ENCODE data around the gene PTGR3. TPM values are rescaled to one million over a fixed set of nuclear protein-coding genes. Genes with fewer than 3 reads are reported as not detected.

The PTGR3 gene
- total RNA-seq, 2 experiments from 2014 or later, result 1.8 to 14.9 TPM

GRCh38 chr18:75227535-75228296, 18.8 kb upstream of the PTGR3 start:
- Histone ChIP-seq H3K4me3 (ENCODE audit: low read depth, low read length, poor library complexity, severe bottlenecking) (no peak overlapping the region), H3K9me2 (ENCODE audit: insufficient read depth, low read length) (no peaks in the 10 kb centered on the region), H3K9me3 (ENCODE audit: low read length) (no peaks in the 10 kb centered on the region), H3K27ac (ENCODE audit: low read depth, low read length, poor library complexity, severe bottlenecking) (no peak overlapping the region), H3K4me1 (ENCODE audit: insufficient read depth, low read length, poor library complexity, severe bottlenecking) (no peaks in the 10 kb centered on the region), H3K79me2 (ENCODE audit: insufficient read depth, low read depth, low read length) (no peaks in the 10 kb centered on the region), H4K20me1 (ENCODE audit: insufficient read depth, low read length) (no peaks in the 10 kb centered on the region), H3K36me3 (ENCODE audit: insufficient read depth, low read length) (no peaks in the 10 kb centered on the region), H2AFZ (ENCODE audit: low read length) (no peak overlapping the region), H3K4me2 (ENCODE audit: low read length) (no peak overlapping the region)
- no TSS peak for BruUV-seq (replicated peaks)
- ChIA-PET CTCF (ENCODE audit: unreplicated experiment) (no interaction called here), POLR2A (no interaction called here)
- DNase-seq (ENCODE audit: low spot score), result no peak
- intact Hi-C loops (cut with micrococcal nuclease; ENCODE audit: unreplicated experiment), result no loop called here
- TF ChIP-seq CTCF (conservative IDR thresholded peaks at IDR 0.05; ENCODE audit: low read length), result no peak
- no peak for TF ChIP-seq EZH2phosphoT487 (IDR thresholded peaks at IDR 0.05; ENCODE audit: borderline replicate concordance, low read depth, low read length)

- Histone ChIP-seq H3K4me3 (ENCODE audit: low read depth, low read length, poor library complexity, severe bottlenecking) (no peak overlapping the region), H3K4me2 (ENCODE audit: low read length) (no peak overlapping the region), H3K9me3 (ENCODE audit: low read length) (no peaks in the 10 kb centered on the region), H3K4me1 (ENCODE audit: insufficient read depth, low read length, poor library complexity, severe bottlenecking) (no peaks in the 10 kb centered on the region), H3K79me2 (ENCODE audit: insufficient read depth, low read depth, low read length) (no peaks in the 10 kb centered on the region), H3K27ac (ENCODE audit: low read depth, low read length, poor library complexity, severe bottlenecking) (no peak overlapping the region), H3K9me2 (ENCODE audit: insufficient read depth, low read length) (no peaks in the 10 kb centered on the region), H4K20me1 (ENCODE audit: insufficient read depth, low read length) (no peaks in the 10 kb centered on the region), H3K36me3 (ENCODE audit: insufficient read depth, low read length) (no peaks in the 10 kb centered on the region), H2AFZ (ENCODE audit: low read length) (no peak overlapping the region)
- no peak for TF ChIP-seq EZH2phosphoT487 (IDR thresholded peaks at IDR 0.05; ENCODE audit: borderline replicate concordance, low read depth, low read length)
- no peak for TF ChIP-seq CTCF (conservative IDR thresholded peaks at IDR 0.05; ENCODE audit: low read length)
- CTCF ChIA-PET (ENCODE audit: unreplicated experiment), result no interaction called here
- POLR2A ChIA-PET, result no interaction called here
- no TSS peak for BruUV-seq (replicated peaks)
- no peak for DNase-seq (ENCODE audit: low spot score)
- intact Hi-C loops (cut with micrococcal nuclease; ENCODE audit: unreplicated experiment), result no loop called here
Observed at GRCh38 chr18:75226956-75227316, 18.0 kb upstream of the PTGR3 start.

GRCh38 chr18:75226286-75226955, 17.5 kb upstream of the PTGR3 start:
- Histone ChIP-seq H3K9me2 (ENCODE audit: insufficient read depth, low read length) (no peaks in the 10 kb centered on the region), H3K4me3 (ENCODE audit: low read depth, low read length, poor library complexity, severe bottlenecking) (no peak overlapping the region), H2AFZ (ENCODE audit: low read length) (no peak overlapping the region), H3K36me3 (ENCODE audit: insufficient read depth, low read length) (no peaks in the 10 kb centered on the region), H3K4me1 (ENCODE audit: insufficient read depth, low read length, poor library complexity, severe bottlenecking) (no peaks in the 10 kb centered on the region), H3K4me2 (ENCODE audit: low read length) (no peak overlapping the region), H3K27ac (ENCODE audit: low read depth, low read length, poor library complexity, severe bottlenecking) (no peak overlapping the region), H4K20me1 (ENCODE audit: insufficient read depth, low read length) (no peaks in the 10 kb centered on the region), H3K79me2 (ENCODE audit: insufficient read depth, low read depth, low read length) (no peaks in the 10 kb centered on the region), H3K9me3 (ENCODE audit: low read length) (no peaks in the 10 kb centered on the region)
- TF ChIP-seq CTCF (conservative IDR thresholded peaks at IDR 0.05; ENCODE audit: low read length) (no peak), EZH2phosphoT487 (IDR thresholded peaks at IDR 0.05; ENCODE audit: borderline replicate concordance, low read depth, low read length) (no peak)
- no peak for DNase-seq (ENCODE audit: low spot score)
- BruUV-seq (replicated peaks), result no TSS peak
- intact Hi-C loops (cut with micrococcal nuclease; ENCODE audit: unreplicated experiment), result no loop called here
- ChIA-PET CTCF (ENCODE audit: unreplicated experiment) (no interaction called here), POLR2A (no interaction called here)

All from OCI-LY7 (cell line).